HG03139 (cell line): Measurements from ENCODE around the gene RBBP8NL.

Experiments
- ATAC-seq: cut with Tn5 transposase; IDR thresholded peaks from one replicate; pipeline ENCODE4 v1.9.1; 2021; ENCODE audit not compliant: unreplicated experiment

Gene RBBP8NL

DNA sequence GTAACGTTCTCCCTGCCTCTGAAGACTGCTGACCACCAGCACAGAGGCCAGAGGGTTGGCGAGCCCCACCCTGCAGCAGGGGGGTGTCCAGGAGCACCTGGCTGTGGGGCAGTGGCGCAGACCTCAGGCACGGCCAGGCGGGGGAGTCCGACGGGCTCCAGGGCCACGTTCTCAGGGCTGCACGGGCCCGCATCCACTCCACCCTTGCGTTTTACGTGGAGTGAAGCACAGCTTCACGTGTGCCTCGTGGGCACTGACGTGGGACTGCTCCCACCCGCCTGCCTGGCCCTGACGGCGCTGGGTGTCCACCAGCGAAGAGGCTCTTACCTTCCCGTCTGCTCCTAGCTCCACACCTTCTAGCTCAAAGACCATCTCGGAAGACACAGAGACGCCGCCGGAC is 33.5 kb downstream of the RBBP8NL start:
- no peak for ATAC-seq

DNA sequence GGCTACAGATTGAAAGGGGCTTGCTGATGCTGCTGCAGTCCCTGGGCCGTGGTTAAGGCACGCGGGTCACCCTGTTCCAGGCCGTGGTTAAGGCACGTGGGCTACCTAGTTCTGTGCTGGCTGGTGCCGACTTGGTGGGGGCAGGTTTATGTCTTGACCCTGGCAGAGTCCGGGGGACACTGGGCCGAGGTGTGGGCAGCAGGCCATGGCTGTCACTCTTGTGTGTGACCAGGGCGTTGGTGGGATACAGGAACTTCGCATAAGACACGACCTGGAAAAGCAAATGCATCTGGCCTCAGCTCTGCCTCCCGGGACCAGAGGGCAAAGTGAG is 34.0 kb downstream of the RBBP8NL start:
- ATAC-seq, result no peak

DNA sequence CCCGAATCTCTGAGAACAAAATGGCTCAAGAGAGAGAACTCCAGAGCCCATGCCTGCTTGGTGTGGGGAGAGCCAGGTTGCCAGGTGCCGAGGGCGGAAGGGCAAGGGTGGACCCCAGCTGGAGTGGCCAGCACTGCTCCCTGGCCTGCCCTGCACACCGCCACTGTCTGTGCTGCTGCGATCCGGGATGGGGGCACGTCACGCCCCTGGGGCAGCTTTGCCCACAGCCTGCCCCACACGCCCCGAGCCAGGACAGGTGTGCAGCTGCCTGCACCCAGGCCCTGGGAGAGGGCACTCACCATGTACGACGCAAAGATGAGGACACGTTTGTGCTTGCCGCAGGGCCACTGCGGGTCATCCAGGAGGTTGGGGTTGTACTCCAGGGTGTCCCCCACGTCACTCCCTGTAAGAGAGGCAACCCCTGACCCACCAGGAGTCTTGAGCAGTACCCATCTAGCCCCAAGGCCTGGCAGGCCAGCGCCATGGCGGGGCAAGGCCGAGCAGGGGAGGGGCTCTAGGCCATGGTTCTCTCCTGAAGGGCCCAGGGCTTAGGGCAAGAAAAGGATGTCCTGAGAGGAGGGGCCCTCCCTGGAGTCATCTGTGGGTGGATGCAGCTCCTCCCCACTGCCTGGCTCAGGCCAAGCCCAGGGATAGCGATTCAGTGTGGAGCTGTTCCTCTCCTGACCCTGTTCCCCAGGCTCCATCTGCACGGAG is 34.6 kb downstream of the RBBP8NL start:
- ATAC-seq, result no peak

DNA sequence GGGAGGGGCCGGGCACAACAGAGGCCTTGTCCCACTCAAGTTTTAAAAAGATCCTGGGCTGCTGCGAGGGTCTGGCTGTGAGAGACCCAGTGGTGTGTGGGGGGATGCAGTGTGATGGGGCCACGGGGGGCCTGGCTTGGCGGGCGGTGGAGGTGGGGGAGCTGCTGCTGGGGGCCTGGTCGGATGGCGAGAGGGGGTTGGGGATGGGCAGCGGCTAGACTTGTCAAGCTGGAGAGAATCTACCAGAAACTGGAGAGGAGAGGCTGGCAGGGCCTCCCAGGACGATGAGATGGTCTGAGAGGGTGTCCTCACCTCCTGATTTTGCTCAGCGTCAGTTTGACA is 35.3 kb downstream of the RBBP8NL start:
- no peak for ATAC-seq

DNA sequence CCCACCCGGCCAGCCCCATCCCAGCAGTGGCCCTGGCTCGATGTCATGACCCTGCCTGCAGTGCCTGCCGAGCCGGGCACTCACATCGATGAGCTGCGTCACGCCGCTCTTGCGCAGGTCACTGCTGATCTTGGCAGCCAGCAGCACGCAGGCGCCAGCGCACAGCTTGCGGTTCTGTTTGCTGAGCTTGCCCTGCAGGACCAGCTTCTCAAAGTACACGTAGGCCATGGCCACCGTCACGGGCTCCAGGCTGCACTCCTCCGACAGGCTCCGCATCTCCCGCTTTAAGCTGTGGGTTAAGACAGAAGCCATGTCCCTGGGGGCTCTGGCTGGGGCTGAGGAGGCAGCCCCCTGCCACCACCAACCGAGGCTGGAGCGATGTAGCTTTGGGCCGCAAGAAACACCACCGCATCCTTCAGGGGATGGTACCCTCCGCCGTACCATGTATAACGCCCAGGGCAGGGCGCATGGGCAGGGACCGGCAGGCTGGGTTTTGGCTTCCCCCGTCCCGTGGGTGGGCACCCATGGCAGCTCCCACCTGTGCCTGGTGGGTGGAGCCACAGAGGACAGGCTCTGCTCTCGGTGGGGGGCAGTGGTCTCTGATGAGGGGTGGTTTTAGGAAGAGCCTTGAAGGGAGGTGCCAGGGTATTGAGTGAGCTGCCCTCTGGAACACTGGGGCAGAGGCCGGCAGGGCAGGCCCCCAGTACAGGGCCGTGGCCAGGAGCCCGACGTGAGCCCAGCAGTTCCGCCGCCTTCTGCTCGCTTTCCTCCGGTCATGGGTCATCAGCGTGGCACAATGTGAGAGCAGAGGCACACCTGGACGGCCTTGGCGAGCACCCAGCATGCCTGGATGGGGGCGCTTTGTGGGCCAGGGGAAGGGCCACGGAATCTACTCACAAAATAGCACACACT is 35.9 kb downstream of the RBBP8NL start:
- no peak for ATAC-seq

DNA sequence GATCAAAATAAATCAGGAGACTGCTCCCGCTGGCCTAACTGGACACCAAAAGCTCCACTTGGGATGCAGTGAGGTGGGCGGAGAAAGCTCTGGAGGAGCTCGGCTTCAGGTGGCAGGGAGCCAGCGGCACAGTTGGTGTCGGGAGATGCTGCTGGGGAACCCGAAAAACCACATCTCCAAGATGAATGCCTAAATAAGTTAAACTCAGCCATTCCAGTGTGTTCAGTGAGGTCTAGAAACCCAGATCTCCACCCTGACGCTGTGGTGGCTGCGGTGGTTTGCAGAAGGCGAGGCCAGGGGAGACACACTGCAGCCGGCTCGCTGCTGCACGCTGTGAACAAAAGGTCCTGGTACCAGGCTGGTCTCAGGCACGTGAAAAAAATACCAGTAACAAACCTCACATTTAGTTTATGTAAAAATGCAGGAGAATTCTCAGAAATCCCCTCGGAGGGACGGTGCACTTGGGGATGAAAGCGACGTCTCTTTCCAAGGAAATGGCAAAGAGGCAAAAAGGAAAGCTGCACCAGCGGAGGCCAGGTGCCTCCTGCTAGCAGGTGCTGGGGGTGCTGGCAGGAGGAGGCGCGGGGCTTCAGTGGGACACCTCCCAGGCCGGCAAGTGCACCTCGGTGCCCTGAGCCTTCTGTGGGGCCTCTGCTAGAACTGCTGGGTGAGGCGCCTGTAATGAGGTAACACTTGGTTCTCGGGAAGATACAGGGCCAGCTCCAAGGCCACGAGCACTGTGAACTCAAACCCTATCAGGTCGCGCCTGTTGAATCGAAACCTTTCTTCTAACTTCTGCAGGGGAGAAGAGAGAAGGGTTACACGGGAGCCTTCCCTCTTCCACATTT is 36.8 kb downstream of the RBBP8NL start:
- ATAC-seq, result no peak

DNA sequence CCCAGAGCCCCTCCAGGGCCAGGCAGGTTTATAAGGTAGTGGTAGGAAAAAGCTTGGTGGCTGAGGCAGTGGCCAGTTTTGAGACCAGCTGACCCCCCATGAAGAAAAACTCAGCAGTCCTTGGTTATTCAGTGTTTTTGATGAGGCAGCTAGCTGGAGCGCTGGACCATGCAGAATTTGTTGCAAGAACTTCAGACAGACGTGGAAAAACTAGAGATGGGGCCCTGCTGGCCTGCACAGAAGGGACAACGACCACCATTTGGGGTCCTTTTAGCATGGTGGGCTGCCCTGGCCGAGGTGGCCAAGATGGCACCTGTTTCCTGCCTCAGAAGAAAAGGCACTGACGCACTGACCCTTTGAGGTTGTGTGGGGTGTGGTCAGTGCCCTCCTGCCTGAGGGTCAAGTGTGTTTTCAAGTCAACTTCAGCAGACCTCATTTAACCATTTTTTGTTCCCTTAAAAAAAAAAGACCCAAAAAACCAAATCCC is 37.7 kb downstream of the RBBP8NL start:
- no peak for ATAC-seq

DNA sequence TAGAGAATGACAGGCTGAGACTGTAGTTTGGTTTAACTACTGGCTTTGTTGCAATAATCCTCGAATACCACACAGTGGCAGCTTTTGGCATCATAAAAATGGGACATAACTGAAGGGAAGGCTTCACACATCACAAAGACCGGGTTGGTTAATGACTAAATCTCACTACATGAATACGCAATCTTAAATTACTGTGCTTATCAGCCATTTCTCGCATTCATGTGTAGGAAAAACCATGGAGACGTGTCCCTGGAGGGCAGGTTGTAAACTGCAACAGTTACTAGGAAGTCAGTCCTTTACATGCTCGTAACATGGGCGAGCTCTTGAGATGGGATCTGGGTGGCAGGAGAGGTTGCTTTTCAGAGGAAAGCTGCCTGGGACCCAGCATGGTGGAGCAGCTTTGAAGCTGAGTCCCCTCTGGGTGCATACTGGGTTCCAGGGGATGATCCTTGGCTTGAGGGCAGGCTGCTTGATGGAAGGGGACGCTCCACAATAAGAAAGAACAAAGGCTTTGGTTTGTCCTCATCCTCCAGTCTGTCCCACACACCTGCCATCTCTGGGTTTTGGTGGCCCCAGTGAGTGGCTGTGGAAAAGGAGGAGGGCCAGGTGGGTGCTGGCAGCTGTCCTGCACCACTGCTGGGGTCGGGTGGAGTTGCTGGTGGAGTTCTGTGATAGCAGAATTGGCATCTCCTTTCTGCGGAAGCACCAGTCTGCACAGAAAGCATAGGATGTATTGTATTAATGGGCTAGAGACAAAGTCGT is 38.3 kb downstream of the RBBP8NL start:
- no peak for ATAC-seq

DNA sequence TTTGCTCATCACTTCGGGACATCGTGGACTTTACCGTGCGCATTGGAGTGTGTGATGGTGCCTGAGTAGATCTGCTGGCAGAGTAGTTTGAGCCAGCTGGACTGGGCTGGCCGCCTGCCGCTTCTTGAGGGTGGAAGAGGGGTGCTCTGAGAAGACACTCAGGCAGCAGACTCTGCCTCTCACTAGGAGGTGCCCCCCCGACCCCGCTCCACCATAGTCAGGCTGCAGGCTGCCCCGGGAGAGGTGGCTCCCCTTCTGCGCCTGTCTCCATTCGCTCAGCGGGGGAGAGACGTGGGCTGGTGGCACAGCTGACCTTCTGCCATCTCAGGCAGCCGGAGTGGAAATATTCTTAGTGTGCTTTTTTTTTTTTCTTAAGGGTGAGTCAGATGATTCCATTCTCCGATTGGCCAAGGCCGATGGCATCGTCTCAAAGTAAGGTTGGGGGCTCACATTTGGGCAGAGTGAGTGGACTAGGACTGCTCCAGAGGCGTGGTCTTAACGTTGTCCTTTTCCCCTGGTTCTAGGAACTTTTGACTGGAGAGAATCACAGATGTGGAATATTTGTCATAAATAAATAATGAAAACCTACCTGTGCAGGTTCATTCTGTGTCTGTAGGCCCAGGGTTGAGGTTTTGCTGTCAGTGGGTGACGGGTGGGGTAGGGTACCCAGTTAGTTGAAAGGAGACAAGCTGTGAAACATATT is 39.3 kb downstream of the RBBP8NL start:
- no peak for ATAC-seq

DNA sequence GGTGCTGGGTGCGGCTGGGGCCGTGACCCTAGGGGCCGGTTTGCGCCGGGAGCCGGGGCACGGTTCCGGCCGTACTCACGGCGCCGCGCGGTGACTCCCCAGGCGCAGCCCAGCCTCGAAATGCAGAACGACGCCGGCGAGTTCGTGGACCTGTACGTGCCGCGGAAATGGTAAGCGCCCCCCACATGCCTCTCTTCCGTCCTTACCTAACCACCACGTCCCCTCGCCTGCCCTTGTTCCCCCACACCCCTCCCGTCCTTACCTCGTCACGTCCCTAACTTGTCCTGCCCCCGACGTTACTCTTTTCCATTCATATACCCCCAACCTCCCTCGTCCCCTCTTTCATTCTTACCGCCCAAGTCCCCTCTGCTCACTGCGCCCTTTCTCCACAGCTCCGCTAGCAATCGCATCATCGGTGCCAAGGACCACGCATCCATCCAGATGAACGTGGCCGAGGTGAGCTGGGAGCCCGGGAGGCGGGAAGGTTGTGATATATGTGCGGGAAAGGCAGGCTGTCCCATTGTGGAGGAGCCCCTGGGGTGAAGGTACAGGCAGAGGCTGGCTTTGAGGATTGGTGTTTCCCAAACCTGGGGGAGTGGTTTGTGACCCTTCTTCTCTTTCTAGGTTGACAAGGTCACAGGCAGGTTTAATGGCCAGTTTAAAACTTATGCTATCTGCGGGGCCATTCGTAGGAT is 40.0 kb downstream of the RBBP8NL start:
- ATAC-seq, result no peak

DNA sequence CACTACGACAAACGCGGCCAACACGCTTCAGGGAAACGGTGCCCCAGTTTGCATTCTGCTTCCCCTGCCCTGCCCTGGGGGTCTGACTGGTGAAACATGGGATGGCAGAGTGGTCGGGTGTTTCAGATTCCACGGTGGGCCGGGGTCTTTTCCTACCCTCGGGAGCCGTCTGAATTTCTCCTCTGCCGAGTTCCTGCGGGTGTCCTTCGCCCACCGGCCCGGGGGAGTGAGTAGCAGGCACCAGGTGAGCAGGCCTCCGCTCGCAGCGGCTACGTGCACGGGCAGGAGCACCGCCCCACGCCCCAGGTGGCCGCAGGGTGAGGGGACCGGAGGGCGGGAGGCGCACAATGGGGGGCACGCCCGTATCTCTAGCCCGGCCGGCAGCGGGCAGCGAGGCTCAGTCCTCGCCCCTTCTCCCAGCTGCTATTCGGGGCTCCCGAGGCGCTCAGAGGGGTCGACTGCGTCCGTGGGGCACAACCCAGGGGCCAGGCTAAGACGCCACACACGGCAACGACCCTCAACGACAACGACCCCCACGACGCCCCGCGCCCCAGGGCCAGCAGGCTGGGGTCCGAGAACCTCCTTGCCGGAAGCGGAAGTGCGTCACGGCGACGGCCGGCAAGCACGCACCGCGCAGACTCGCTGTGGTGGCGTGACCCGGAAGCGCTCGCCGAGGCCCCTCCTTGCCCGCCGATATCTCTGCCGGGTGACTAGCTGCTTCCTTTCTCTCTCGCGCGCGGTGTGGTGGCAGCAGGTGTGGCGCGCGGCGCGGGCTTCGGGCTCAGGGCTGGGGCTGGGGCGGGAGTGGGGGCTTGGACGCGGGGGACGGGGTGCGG is 40.7 kb downstream of the RBBP8NL start, which contains the start of gene RPS21:
Gene RPS21 (plus strand): TSS at position 721 of the 836 bp plus-strand sequence. CDS start 236 bp downstream, outside the sequence.
- ATAC-seq, result peak; percentile 71

DNA sequence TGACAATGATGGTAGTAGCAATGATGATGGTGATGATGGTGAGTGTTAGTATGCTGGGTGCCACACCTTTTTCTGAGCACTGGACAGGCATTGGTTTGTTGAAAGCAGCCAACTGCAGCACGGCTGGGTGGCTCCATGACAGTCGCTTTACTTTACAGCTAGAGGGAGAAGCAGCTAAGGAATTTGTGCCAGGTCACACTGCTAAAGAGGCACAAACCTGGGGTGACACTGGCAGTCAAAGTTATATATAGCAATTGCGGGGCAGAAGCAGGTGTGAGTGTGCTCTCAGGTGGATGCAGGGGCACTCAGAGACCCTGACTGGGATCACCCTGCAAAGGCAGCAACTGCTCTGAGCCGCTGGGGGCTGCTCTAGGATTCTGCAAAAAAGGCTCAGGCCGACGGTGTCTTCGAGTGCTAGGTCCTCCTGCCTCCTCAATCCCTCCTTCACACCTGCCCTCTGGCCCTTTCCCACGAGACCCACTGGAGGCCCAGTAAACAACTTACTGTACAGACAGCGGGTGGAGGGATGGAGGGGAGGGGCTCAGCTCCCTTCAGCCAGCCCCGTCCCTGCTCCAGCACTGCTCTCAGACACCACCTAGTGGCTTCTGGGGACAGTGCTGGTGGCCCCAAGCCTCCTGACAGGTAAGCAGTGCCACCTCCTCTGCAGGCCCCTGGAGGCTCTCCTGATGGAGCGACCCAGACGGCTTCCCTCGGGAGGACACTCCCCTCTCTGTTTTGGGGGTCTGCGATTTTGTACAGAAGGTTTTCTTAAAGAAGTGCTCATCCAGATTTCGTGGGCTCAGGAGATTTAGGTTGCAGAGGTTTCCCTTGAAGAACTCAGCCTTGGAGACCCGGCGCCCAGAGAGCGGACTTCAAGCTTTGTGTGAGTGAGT is 44.8 kb downstream of the RBBP8NL start:
- ATAC-seq, result no peak

DNA sequence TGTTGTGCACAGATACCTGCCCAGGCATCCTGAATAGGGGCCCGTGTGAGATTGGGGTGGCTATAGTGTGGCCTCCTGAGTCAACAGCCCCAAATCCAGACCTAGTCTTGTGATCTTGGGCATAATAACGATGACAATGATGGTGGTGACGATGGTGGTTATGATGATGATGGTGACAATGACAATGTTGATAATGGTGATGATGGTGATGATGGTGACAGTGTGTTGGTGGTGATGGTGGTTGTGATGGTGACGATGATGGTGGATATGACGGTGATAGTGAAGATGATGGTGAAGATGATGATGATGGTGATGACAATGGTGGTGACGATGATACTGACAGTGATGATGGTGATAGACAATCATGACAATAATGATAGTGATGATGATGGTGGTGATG is 45.5 kb downstream of the RBBP8NL start:
- no peak for ATAC-seq

DNA sequence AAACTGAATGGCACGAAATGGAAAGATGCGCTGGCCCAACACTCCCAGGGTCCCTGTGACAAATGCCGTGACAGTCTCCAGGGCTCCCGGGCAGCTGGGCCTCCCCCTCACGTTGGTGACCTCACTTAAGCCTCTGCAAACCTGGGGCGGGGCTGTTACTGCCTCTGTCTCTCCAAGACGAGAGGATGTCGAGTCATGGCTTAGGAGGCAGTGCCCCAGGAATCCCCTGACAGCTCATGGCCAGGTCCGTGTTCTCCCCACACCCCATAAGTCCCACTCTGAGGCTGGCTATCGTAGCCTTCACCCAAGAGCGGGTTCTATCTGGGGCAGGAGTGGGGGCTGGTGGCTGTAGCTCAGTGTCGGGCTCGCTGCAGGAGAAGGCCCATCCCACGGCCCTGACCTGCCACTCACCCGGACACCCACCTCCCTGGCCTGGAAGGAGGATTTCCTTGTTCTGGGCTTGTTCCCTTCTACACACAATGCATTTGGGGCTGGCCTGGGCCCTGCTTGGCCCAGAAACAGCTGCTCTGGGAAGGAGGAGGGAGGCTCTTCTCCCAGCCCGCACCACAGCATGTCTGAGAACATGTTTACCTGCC is 46.0 kb downstream of the RBBP8NL start:
- no peak for ATAC-seq

DNA sequence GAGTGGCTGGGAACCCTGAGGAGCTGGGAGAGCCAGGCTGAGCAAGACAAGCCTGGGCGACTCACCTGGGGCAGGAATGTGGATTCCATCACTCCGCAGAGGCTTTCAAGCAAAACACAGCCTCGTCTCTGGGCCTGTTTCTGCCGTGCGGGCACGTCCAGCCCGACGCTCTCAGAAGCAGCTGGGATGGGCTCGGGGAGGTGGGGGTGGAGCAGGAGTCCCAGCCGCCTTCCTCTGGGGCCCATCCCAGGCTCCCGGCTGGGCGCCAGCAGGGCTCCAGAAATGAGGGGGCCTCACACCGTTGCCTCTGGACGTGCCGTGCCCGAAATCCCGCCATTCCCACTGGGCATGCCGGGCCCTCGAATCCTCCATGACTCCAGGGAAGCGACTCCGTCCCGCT is 49.1 kb downstream of the RBBP8NL start:
- ATAC-seq, result no peak

DNA sequence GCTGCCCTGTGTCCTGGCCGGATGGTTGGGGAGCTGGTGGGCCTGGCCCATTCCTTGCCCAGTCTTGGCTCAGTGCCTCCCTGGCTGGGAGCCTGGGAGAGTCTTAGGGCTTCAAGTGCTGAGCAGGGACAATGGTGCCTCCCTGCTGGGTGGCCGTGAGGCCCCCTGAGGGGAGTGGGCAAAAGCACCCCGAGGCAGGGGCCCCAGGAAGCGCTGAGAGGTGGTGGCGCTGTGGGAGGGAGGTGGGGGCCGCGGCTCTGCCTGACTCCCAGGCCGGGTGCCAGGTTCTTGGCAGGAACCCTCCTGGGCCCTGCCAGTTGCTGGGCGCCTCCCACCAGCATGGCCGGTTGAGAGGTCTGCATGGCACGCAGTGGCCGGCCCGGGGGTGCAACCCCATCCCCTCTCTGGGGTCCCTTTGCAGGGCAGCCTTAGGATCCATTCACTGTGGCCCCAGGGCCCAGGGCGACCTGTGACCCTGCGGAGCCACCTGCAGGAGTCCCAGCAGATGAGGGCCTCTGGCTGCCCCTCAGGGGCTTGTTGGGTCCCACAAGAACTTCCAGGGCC is 49.6 kb downstream of the RBBP8NL start:
- no peak for ATAC-seq

DNA sequence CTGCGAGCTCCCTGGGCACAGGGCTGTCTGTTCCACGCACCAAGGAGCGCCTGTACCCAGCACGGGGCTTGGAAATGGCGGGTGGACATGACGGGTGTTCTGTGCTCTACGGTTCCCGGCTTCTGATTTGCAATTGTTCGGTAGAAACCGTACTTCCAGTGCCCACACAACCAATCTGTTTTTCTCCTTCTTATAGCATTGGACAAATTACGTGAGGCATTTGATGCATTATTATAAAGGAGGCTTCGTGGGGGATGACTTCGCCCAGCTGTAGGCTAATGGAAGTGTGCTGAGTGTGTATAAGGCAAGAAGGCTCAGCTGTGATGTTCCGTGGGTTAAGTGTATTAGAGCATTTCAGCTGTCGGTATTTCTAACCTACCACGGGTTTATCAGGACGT is 50.3 kb downstream of the RBBP8NL start:
- no peak for ATAC-seq
